HFFc6 (cell line): ENCODE measurements around the gene USP48. TPM values are rescaled to one million over a fixed set of nuclear protein-coding genes. Genes with fewer than 3 reads are reported as not detected.
A peak's percentile ranks its signal among the peaks of the same experiment; 100 is the strongest.

ENCODE experiments used
- DNase-seq: peaks from one replicate; pipeline ENCODE4 v3.0.0-alpha.2; 2018
- H3K27ac Mint-ChIP-seq: 2 replicates; pipeline ENCODE4 v1.8.0; 2020; ENCODE audit warnings: mild to moderate bottlenecking, mixed read lengths
- H3K27me3 Mint-ChIP-seq: 2 replicates; pipeline ENCODE4 v1.8.0; 2021; ENCODE audit warnings: mild to moderate bottlenecking, moderate library complexity, mixed read lengths; ENCODE audit not compliant: insufficient read depth
- H3K36me3 Mint-ChIP-seq: 2 replicates; pipeline ENCODE4 v1.8.0; 2021; ENCODE audit warnings: low read depth, mixed read lengths
- H3K4me1 Mint-ChIP-seq: 2 replicates; pipeline ENCODE4 v1.8.0; 2020; ENCODE audit warnings: low read depth, mixed read lengths
- H3K4me3 Mint-ChIP-seq: 2 replicates; pipeline ENCODE4 v1.8.0; 2020; ENCODE audit warnings: mild to moderate bottlenecking, moderate library complexity, mixed read lengths
- H3K9me3 Mint-ChIP-seq: 2 replicates; pipeline ENCODE4 v1.8.0; 2020; ENCODE audit warnings: mild to moderate bottlenecking, mixed read lengths
- CTCF ChIP-seq: fragments of 200-600 bp; sonication (generic); IDR thresholded peaks from 2 replicates; pipeline ENCODE4 v1.5.0; 2021; ENCODE audit warnings: antibody characterized with exemption, mild to moderate bottlenecking
- total RNA-seq, 6 experiments: library from RNA; stranded (reverse); fragmentation: NEBNext Ultra II Directional; extraction: Animal tissue kit (Norgen Biotek cat#: 25700); gene quantifications; 2 replicates in 1 of 6; 3 replicates in 5 of 6; pipeline ENCODE4 v1.2.3, GENCODE V29; 2021

Gene USP48
- total RNA-seq, 6 experiments from 2014 or later, result 45.0 to 54.2 (median 51.1) TPM

GRCh38 chr1:21811875-21812305 lies 28.9 kb upstream of the USP48 start, which contains the start of gene LDLRAD2:
Gene LDLRAD2 (plus strand): TSS chr1:21812265. CDS start chr1:21812452, 187 bp downstream.
- Mint-ChIP-seq H3K4me3 (no peak within 1 kb of the TSS), H3K36me3 (peaks cover 9% of the 10 kb centered on the region), H3K27me3 (peaks cover 9% of the 10 kb centered on the region), H3K9me3 (peaks cover 5% of the 10 kb centered on the region; the same call in 1 of the 2 replicates), H3K27ac (no peak within 1 kb of the TSS), H3K4me1 (peaks cover 12% of the 10 kb centered on the region)
- DNase-seq, result peak; percentile 15
- no peak for TF ChIP-seq CTCF

- H3K9me3 Mint-ChIP-seq, result peaks cover 5% of the 10 kb centered on the region; the same call in 1 of the 2 replicates
- no peaks in the 10 kb centered on the region for H3K27me3 Mint-ChIP-seq
These were observed 21.6 kb upstream of the USP48 start for GRCh38 chr1:21804536-21804935.

GRCh38 chr1:21801100-21801499 lies 18.2 kb upstream of the USP48 start:
- Mint-ChIP-seq H3K4me3 (no peak overlapping the region), H3K9me3 (peaks cover 5% of the 10 kb centered on the region; the same call in 1 of the 2 replicates), H3K27ac (no peak overlapping the region), H3K4me1 (peaks cover 19% of the 10 kb centered on the region), H3K27me3 (peaks cover 2% of the 10 kb centered on the region), H3K36me3 (no peaks in the 10 kb centered on the region)
- no peak for TF ChIP-seq CTCF
- peak; percentile 26 for DNase-seq

More at GRCh38 chr1:21804536-21804935, 21.6 kb upstream of the USP48 start:
- Mint-ChIP-seq H3K4me3 (no peak overlapping the region), H3K27ac (no peak overlapping the region), H3K36me3 (no peaks in the 10 kb centered on the region), H3K4me1 (peaks cover 19% of the 10 kb centered on the region)
- TF ChIP-seq CTCF, result no peak
- DNase-seq, result no peak

GRCh38 chr1:21799730-21800129 lies 16.8 kb upstream of the USP48 start:
- no peak for DNase-seq
- TF ChIP-seq CTCF, result no peak
- Mint-ChIP-seq H3K27ac (no peak overlapping the region), H3K9me3 (peaks cover 17% of the 10 kb centered on the region), H3K4me1 (peaks cover 18% of the 10 kb centered on the region), H3K27me3 (peaks cover 2% of the 10 kb centered on the region), H3K4me3 (no peak overlapping the region), H3K36me3 (peaks cover 7% of the 10 kb centered on the region)

- H3K4me1 Mint-ChIP-seq, result peaks cover 4% of the 10 kb centered on the region; the same call in 1 of the 2 replicates
- peaks cover 9% of the 10 kb centered on the region for H3K36me3 Mint-ChIP-seq
- peaks cover 15% of the 10 kb centered on the region for H3K9me3 Mint-ChIP-seq
- no peak for DNase-seq
- TF ChIP-seq CTCF, result no peak
- peaks cover 2% of the 10 kb centered on the region for H3K27me3 Mint-ChIP-seq
- no peak overlapping the region for H3K4me3 Mint-ChIP-seq
- no peak overlapping the region for H3K27ac Mint-ChIP-seq
These were observed 12.1 kb upstream of the USP48 start for GRCh38 chr1:21795075-21795474.
